Right atrium auricular region (tissue), 2 donors: ENCODE results near the gene ATF7IP. TPM values are rescaled to one million over a fixed set of nuclear protein-coding genes. Genes with fewer than 3 reads are reported as not detected.
A peak's percentile ranks its signal among the peaks of the same experiment; 100 is the strongest.
"Not testable (repeated sequence)": the region's sequence is repeated elsewhere in the genome, so short reads cannot be mapped to it uniquely, and the experiment has no call there.

Experiments used
- DNase-seq: peaks from one replicate; pipeline ENCODE4 v3.0.0-alpha.2; 2019; ENCODE audit warnings: low spot score
- H3K27ac ChIP-seq, 2 donors: fragments of 200-600 bp; sonication (generic); 1 replicate in 1 of 2; 2 replicates in 1 of 2; pipeline ENCODE4 v1.5.1; 2016 to 2019
- H3K27me3 ChIP-seq, 2 donors: fragments of 200-600 bp; sonication (generic); one replicate each; pipeline versions ENCODE4 v1.5.1 to v1.6.0; 2017 to 2019
- H3K36me3 ChIP-seq: fragments of 200-600 bp; sonication (generic); one replicate; pipeline ENCODE4 v1.5.1; 2016
- H3K4me1 ChIP-seq, 2 donors: fragments of 200-600 bp; sonication (generic); one replicate each; pipeline versions ENCODE4 v1.5.1 to v1.6.0; 2017 to 2019
- H3K4me3 ChIP-seq, 2 donors: fragments of 200-600 bp; sonication (generic); 1 replicate in 1 of 2; 2 replicates in 1 of 2; pipeline ENCODE4 v1.5.1; 2017 to 2019; ENCODE audit warnings: mild to moderate bottlenecking in 1 of 2, moderate library complexity in 1 of 2
- H3K9me3 ChIP-seq, 2 donors: fragments of 200-600 bp; sonication (generic); one replicate each; pipeline ENCODE4 v1.5.1; 2019
- CTCF ChIP-seq, 2 donors: fragments of 200-600 bp; sonication (generic); IDR thresholded peaks; one replicate each; pipeline ENCODE4 v1.5.1; 2019; ENCODE audit warnings: antibody characterized with exemption in 2 of 2
- total RNA-seq, 2 donors: library from RNA; depleted of rRNA; stranded (reverse); fragments of >200 nt; gene quantifications; one replicate each; pipeline ENCODE4 v1.1.0, GENCODE V29; 2016

ATF7IP gene
- total RNA-seq: 10 to 100 TPM; 33.1 to 39.7 TPM

GRCh38 chr12:14365294-14366208, at the start of gene ATF7IP:
ATF7IP (plus strand) TSS chr12:14365682; CDS start chr12:14423916, 58,234 bp downstream.
- H3K4me3 ChIP-seq: peak within 1 kb of the TSS; percentile 64 to 91
- no peaks in the 10 kb centered on the region for H3K36me3 ChIP-seq
- H3K4me1 ChIP-seq: peaks cover 0 to 16% of the 10 kb centered on the region in 2 donors
- no peaks in the 10 kb centered on the region for H3K27me3 ChIP-seq
- no peaks in the 10 kb centered on the region for H3K9me3 ChIP-seq
- peak within 1 kb of the TSS; percentile 95 to 99 for H3K27ac ChIP-seq
- TF ChIP-seq CTCF (IDR thresholded peaks at IDR 0.05): peak in 1 of 2 donors; percentile 53
- DNase-seq: peak; percentile 98

- no peak for TF ChIP-seq CTCF (IDR thresholded peaks at IDR 0.05)
- DNase-seq: no peak
- Histone ChIP-seq H3K27ac (no peak overlapping the region), H3K27me3 (no peaks in the 10 kb centered on the region), H3K9me3 (no peaks in the 10 kb centered on the region), H3K4me3 (no peak overlapping the region), H3K36me3 (no peaks in the 10 kb centered on the region), H3K4me1 (no peaks in the 10 kb centered on the region)
Observed at GRCh38 chr12:14317362-14318146, 47.9 kb upstream of the ATF7IP start.

- H3K4me3 ChIP-seq, H3K27me3 ChIP-seq, H3K4me1 ChIP-seq, H3K9me3 ChIP-seq, H3K36me3 ChIP-seq, H3K27ac ChIP-seq, DNase-seq: not testable (repeated sequence)
Observed at GRCh38 chr12:14319704-14320427, 45.6 kb upstream of the ATF7IP start.

GRCh38 chr12:14322403-14322802, 43.1 kb upstream of the ATF7IP start:
- DNase-seq: no peak
- H3K4me3 ChIP-seq: no peak overlapping the region
- no peaks in the 10 kb centered on the region for H3K9me3 ChIP-seq
- TF ChIP-seq CTCF (IDR thresholded peaks at IDR 0.05): no peak
- H3K27ac ChIP-seq: no peak overlapping the region
- H3K27me3 ChIP-seq: no peaks in the 10 kb centered on the region
- no peaks in the 10 kb centered on the region for H3K4me1 ChIP-seq
- no peaks in the 10 kb centered on the region for H3K36me3 ChIP-seq

GRCh38 chr12:14325716-14326343, 39.7 kb upstream of the ATF7IP start:
- H3K36me3 ChIP-seq: no peaks in the 10 kb centered on the region
- no peaks in the 10 kb centered on the region for H3K9me3 ChIP-seq
- no peak for DNase-seq
- H3K4me1 ChIP-seq: no peaks in the 10 kb centered on the region
- H3K27ac ChIP-seq: no peak overlapping the region
- no peak for TF ChIP-seq CTCF (IDR thresholded peaks at IDR 0.05)
- H3K27me3 ChIP-seq: no peaks in the 10 kb centered on the region
- H3K4me3 ChIP-seq: no peak overlapping the region
